ENCODE results near the gene GHSR.

Gene GHSR

GRCh38 chr3:172394692-172395091 lies 53.6 kb downstream of the GHSR start:
- DNase-seq (ENCODE audit: low read depth): no peak
- H3K4me3 ChIP-seq (ENCODE audit: low read length): no peak overlapping the region
- no peak for TF ChIP-seq CTCF (conservative IDR thresholded peaks at IDR 0.05; ENCODE audit: low read depth, low read length)
